Epithelial cell of proximal tubule (primary cell): ENCODE results near the gene ERBB3. TPM values are rescaled to one million over a fixed set of nuclear protein-coding genes. Genes with fewer than 3 reads are reported as not detected.

Experiments
- DNase-seq: peaks from one replicate; pipeline ENCODE4 v3.0.0-alpha.2; 2011; ENCODE audit warnings: low read depth
- H3K4me3 ChIP-seq: 2 replicates; pipeline ENCODE4 v1.5.1; 2011; ENCODE audit warnings: low read depth, mild to moderate bottlenecking, low read length
- CTCF ChIP-seq: conservative IDR thresholded peaks from 2 replicates; pipeline ENCODE4 v1.5.1; 2012; ENCODE audit warnings: low read depth, mild to moderate bottlenecking, low read length
- total RNA-seq: library from RNA; depleted of rRNA; stranded (reverse); fragments of >200 nt; gene quantifications from 2 replicates; pipeline ENCODE4 v1.2.3, GENCODE V29; 2015

The ERBB3 gene
- total RNA-seq, 1 donor from 2014 or later = 24.2 TPM

- no peak for TF ChIP-seq CTCF
- no peak overlapping the region for H3K4me3 ChIP-seq
- no peak for DNase-seq
Measured at GRCh38 chr12:56134897-56135296, 54.9 kb downstream of the ERBB3 start.

- no peak for DNase-seq
- no peak for TF ChIP-seq CTCF
Measured at GRCh38 chr12:56137853-56138571, 58.0 kb downstream of the ERBB3 start.

GRCh38 chr12:56141946-56142784 lies 62.2 kb downstream of the ERBB3 start:
- no peak for DNase-seq
- H3K4me3 ChIP-seq = no peak overlapping the region
- no peak for TF ChIP-seq CTCF

More at GRCh38 chr12:56137853-56138571, 58.0 kb downstream of the ERBB3 start:
- H3K4me3 ChIP-seq = no peak overlapping the region

GRCh38 chr12:56143217-56143616 lies 63.3 kb downstream of the ERBB3 start:
- no peak overlapping the region for H3K4me3 ChIP-seq
- DNase-seq = no peak
- no peak for TF ChIP-seq CTCF

- no peak for TF ChIP-seq CTCF
- H3K4me3 ChIP-seq = no peak overlapping the region
- no peak for DNase-seq
Measured at GRCh38 chr12:56143870-56144269, 63.9 kb downstream of the ERBB3 start.

GRCh38 chr12:56145217-56145616 lies 65.3 kb downstream of the ERBB3 start:
- no peak for DNase-seq
- no peak overlapping the region for H3K4me3 ChIP-seq
- TF ChIP-seq CTCF = no peak
